Endodermal cell (in vitro differentiated cells): Measurements from ENCODE around the gene EMCN. TPM values are rescaled to one million over a fixed set of nuclear protein-coding genes. Genes with fewer than 3 reads are reported as not detected.

ENCODE experiments used
- DNase-seq: peaks from one replicate; pipeline ENCODE4 v3.0.0-alpha.2; 2017
- H3K27ac ChIP-seq: 2 replicates; pipeline ENCODE4 v1.5.1; 2013; ENCODE audit warnings: mild to moderate bottlenecking, low read depth, low read length, moderate library complexity
- H3K27me3 ChIP-seq: 2 replicates; pipeline ENCODE4 v1.6.1; 2013; ENCODE audit warnings: mild to moderate bottlenecking, low read length, moderate library complexity; ENCODE audit not compliant: insufficient read depth, control insufficient read depth, poor library complexity, severe bottlenecking
- H3K36me3 ChIP-seq: 2 replicates; pipeline ENCODE4 v1.7.0; 2013; ENCODE audit warnings: mild to moderate bottlenecking, low read length, moderate library complexity; ENCODE audit not compliant: control insufficient read depth, insufficient read depth
- H3K4me1 ChIP-seq: one replicate; pipeline ENCODE4 v1.7.0; 2013; ENCODE audit warnings: low read length; ENCODE audit not compliant: control insufficient read depth, insufficient read depth
- H3K4me3 ChIP-seq: 2 replicates; pipeline ENCODE4 v1.5.1; 2013; ENCODE audit warnings: mild to moderate bottlenecking, low read length, moderate library complexity
- H3K9ac ChIP-seq: 2 replicates; pipeline ENCODE4 v1.6.1; 2013; ENCODE audit warnings: mild to moderate bottlenecking, low read length, moderate library complexity; ENCODE audit not compliant: poor library complexity, severe bottlenecking; ENCODE audit errors: extremely low read depth
- H3K9me3 ChIP-seq: 2 replicates; pipeline ENCODE4 v1.6.1; 2013; ENCODE audit warnings: mild to moderate bottlenecking, low read length, moderate library complexity; ENCODE audit not compliant: control insufficient read depth
- H3K27ac Mint-ChIP-seq: 2 replicates; pipeline ENCODE4 v1.8.0; 2020; ENCODE audit warnings: mixed read lengths
- H3K27me3 Mint-ChIP-seq: 2 replicates; pipeline ENCODE4 v1.8.0; 2021; ENCODE audit warnings: mild to moderate bottlenecking, mixed read lengths; ENCODE audit not compliant: insufficient read depth
- H3K36me3 Mint-ChIP-seq: 2 replicates; pipeline ENCODE4 v1.8.0; 2020; ENCODE audit warnings: low read depth, mixed read lengths
- H3K4me1 Mint-ChIP-seq: 2 replicates; pipeline ENCODE4 v1.8.0; 2020; ENCODE audit warnings: mixed read lengths
- H3K4me3 Mint-ChIP-seq: 2 replicates; pipeline ENCODE4 v1.8.0; 2020; ENCODE audit warnings: mild to moderate bottlenecking, moderate library complexity, mixed read lengths
- H3K9me3 Mint-ChIP-seq: 2 replicates; pipeline ENCODE4 v1.8.0; 2020; ENCODE audit warnings: mild to moderate bottlenecking, mixed read lengths
- CTCF ChIP-seq: fragments of 200-600 bp; sonication (generic); conservative IDR thresholded peaks from 2 replicates; pipeline ENCODE4 v1.5.0; 2021; ENCODE audit warnings: antibody characterized with exemption, mild to moderate bottlenecking
- WGBS, 2 experiments: methylation state at CpG; one replicate each; pipeline versions ENCODE4 v1.1.5 to v1.1.7; 2013; ENCODE audit warnings: missing lambda C conversion rate in 2 of 2, mixed read lengths in 1 of 2; ENCODE audit not compliant: insufficient coverage in 1 of 2, insufficient read length in 1 of 2; 5-methylcytosine and 5-hydroxymethylcytosine counted together
- total RNA-seq, 2 donors: library from RNA; stranded (reverse); fragmentation: NEBNext Ultra II Directional in 1 of 2; extraction: Animal tissue kit (Norgen Biotek cat#: 25700) in 1 of 2; gene quantifications; 2 replicates in 1 of 2; 3 replicates in 1 of 2; pipeline ENCODE4 v1.2.1, GENCODE V29; 2021

EMCN gene
- total RNA-seq, 2 donors from 2014 or later: not detected

GRCh38 chr4:100486496-100486895 lies 31.3 kb downstream of the EMCN start:
- Mint-ChIP-seq H3K27me3 (no peaks in the 10 kb centered on the region), H3K4me1 (no peaks in the 10 kb centered on the region), H3K36me3 (no peaks in the 10 kb centered on the region), H3K4me3 (no peak overlapping the region), H3K9me3 (no peaks in the 10 kb centered on the region), H3K27ac (no peak overlapping the region)
- Histone ChIP-seq H3K9me3 (peaks cover under 1% of the 10 kb centered on the region), H3K4me1 (no peaks in the 10 kb centered on the region), H3K27ac (no peak overlapping the region), H3K27me3 (no peaks in the 10 kb centered on the region), H3K36me3 (no peaks in the 10 kb centered on the region), H3K4me3 (no peak overlapping the region), H3K9ac (no peak overlapping the region)
- no peak for TF ChIP-seq CTCF
- WGBS, 2 experiments: 87 to 93% methylated on average over 2 to 3 of the region's 3 CpGs
- no peak for DNase-seq

GRCh38 chr4:100483796-100484195 lies 34.0 kb downstream of the EMCN start:
- H3K4me1 Mint-ChIP-seq: no peaks in the 10 kb centered on the region
- H3K4me3 ChIP-seq: no peak overlapping the region
- H3K36me3 Mint-ChIP-seq: no peaks in the 10 kb centered on the region
- no peak overlapping the region for H3K27ac ChIP-seq
- no peak overlapping the region for H3K4me3 Mint-ChIP-seq
- H3K4me1 ChIP-seq: no peaks in the 10 kb centered on the region
- WGBS, 2 experiments: 88% methylated on average over 1 of the region's 2 CpGs; no CpG with 5 or more reads in 1 of the 2 experiments
- no peak for DNase-seq
- no peak overlapping the region for H3K9ac ChIP-seq
- H3K27ac Mint-ChIP-seq: no peak overlapping the region
- H3K9me3 ChIP-seq: no peaks in the 10 kb centered on the region
- H3K9me3 Mint-ChIP-seq: no peaks in the 10 kb centered on the region
- no peaks in the 10 kb centered on the region for H3K27me3 Mint-ChIP-seq
- no peaks in the 10 kb centered on the region for H3K36me3 ChIP-seq
- TF ChIP-seq CTCF: no peak
- no peaks in the 10 kb centered on the region for H3K27me3 ChIP-seq

GRCh38 chr4:100479971-100480370 lies 37.9 kb downstream of the EMCN start:
- Mint-ChIP-seq H3K4me3 (no peak overlapping the region), H3K4me1 (no peaks in the 10 kb centered on the region), H3K27me3 (no peaks in the 10 kb centered on the region), H3K9me3 (no peaks in the 10 kb centered on the region), H3K36me3 (no peaks in the 10 kb centered on the region), H3K27ac (no peak overlapping the region)
- Histone ChIP-seq H3K27me3 (no peaks in the 10 kb centered on the region), H3K27ac (no peak overlapping the region), H3K4me1 (no peaks in the 10 kb centered on the region), H3K4me3 (no peak overlapping the region), H3K9ac (no peak overlapping the region), H3K36me3 (no peaks in the 10 kb centered on the region), H3K9me3 (no peaks in the 10 kb centered on the region)
- no peak for TF ChIP-seq CTCF
- DNase-seq: no peak
- WGBS, 2 experiments: no CpG with 5 or more reads among the region's 1 CpG
